Epithelial cell of esophagus (primary cell): ENCODE results near the gene FSTL1.
A peak's percentile ranks its signal among the peaks of the same experiment; 100 is the strongest.

ENCODE experiments used
- DNase-seq: peaks from one replicate; pipeline ENCODE4 v3.0.0; 2010; ENCODE audit warnings: low read depth
- H3K4me3 ChIP-seq: 2 replicates; pipeline ENCODE4 v1.5.1; 2011; ENCODE audit warnings: mild to moderate bottlenecking, low read length, control low read depth
- CTCF ChIP-seq: IDR thresholded peaks from 2 replicates; pipeline ENCODE4 v1.5.1; 2011; ENCODE audit warnings: low read depth, mild to moderate bottlenecking, low read length, control low read depth, inconsistent platforms; ENCODE audit not compliant: insufficient read depth; ENCODE audit errors: missing control alignments

FSTL1 gene

GRCh38 chr3:120348065-120348990, 102.5 kb downstream of the FSTL1 start:
- no peak for TF ChIP-seq CTCF
- DNase-seq: no peak
- H3K4me3 ChIP-seq: peak overlapping the region; percentile 77

- no peak for DNase-seq
- no peak for TF ChIP-seq CTCF
- H3K4me3 ChIP-seq: no peak overlapping the region
Observed at GRCh38 chr3:120344349-120344748, 106.4 kb downstream of the FSTL1 start.
